ACC112 (cell line): ENCODE measurements around the gene CLSTN2.

ENCODE experiments used
- H2AFZ ChIP-seq: fragments of 200-600 bp; sonication (generic); one replicate; pipeline ENCODE4 v1.6.0; 2017; ENCODE audit warnings: antibody characterized with exemption, low read length; ENCODE audit not compliant: unreplicated experiment
- H3K27ac ChIP-seq: fragments of 200-600 bp; sonication (generic); 2 replicates; pipeline ENCODE4 v1.5.1; 2014; ENCODE audit warnings: low read depth, mild to moderate bottlenecking, antibody characterized with exemption, low read length, moderate library complexity
- H3K27me3 ChIP-seq: fragments of 200-600 bp; sonication (generic); 2 replicates; pipeline ENCODE4 v1.6.1; 2014; ENCODE audit warnings: mild to moderate bottlenecking, antibody characterized with exemption, low read length, moderate library complexity, mixed read lengths; ENCODE audit not compliant: insufficient read depth
- H3K36me3 ChIP-seq: fragments of 200-600 bp; sonication (generic); 2 replicates; pipeline ENCODE4 v1.6.1; 2016; ENCODE audit warnings: mild to moderate bottlenecking, antibody characterized with exemption, low read length, moderate library complexity, mixed read lengths; ENCODE audit not compliant: insufficient read depth
- H3K4me1 ChIP-seq: fragments of 200-600 bp; sonication (generic); one replicate; pipeline ENCODE4 v1.6.1; 2016; ENCODE audit warnings: low read length, mixed read lengths; ENCODE audit not compliant: insufficient read depth, unreplicated experiment, control insufficient read depth
- H3K4me3 ChIP-seq: fragments of 200-600 bp; sonication (generic); 2 replicates; pipeline ENCODE4 v1.5.1; 2014; ENCODE audit warnings: mild to moderate bottlenecking, low read depth, low read length
- H3K79me2 ChIP-seq: fragments of 200-600 bp; sonication (generic); one replicate; pipeline ENCODE4 v1.6.0; 2016; ENCODE audit warnings: low read length; ENCODE audit not compliant: control insufficient read depth, unreplicated experiment, insufficient read depth

CLSTN2 gene

DNA sequence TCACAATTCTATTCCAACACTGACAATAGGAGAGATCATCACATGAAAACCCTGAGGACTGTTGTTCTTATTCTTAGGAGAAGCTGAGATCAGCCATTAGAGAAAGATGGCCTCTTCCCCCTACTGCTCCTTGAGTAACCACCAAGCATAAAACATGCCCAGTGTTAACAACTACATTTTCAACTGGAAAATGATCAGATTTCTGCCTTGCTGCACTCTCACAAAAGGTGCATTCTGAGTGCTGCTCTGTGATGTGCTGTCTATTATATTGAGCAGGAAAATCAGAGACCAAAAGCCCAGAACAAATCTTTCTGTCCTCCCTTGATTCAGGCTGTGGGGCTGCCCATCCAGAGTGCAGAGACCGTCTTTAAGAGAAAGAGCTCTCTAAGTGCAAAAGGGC, 438.2 kb downstream of the CLSTN2 start:
- Histone ChIP-seq H3K36me3 (no peaks in the 10 kb centered on the region), H2AFZ (no peak overlapping the region), H3K4me3 (no peak overlapping the region), H3K4me1 (no peaks in the 10 kb centered on the region), H3K79me2 (no peaks in the 10 kb centered on the region), H3K27me3 (no peaks in the 10 kb centered on the region), H3K27ac (no peak overlapping the region)

DNA sequence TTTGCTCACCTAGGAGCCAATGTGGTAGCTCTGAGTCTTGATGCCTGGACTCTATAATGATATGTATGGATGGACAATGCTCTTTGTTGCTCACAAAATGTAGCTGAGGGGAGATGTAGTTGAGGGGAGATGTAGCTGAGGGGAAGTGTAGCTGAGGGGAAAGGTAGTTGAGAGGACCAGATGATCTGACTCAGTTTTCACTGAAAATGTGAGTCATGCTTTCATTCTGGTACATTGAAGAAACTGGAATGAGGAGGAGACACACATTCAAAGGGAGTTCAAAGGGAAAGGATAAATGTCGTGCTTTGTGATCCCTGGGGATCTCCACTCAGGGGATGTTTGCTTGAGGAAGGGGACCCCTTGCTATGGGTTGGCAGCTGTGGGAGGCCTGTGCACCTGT, 440.0 kb downstream of the CLSTN2 start:
- H3K4me3 ChIP-seq = no peak overlapping the region
- H3K36me3 ChIP-seq = no peaks in the 10 kb centered on the region
- H2AFZ ChIP-seq = no peak overlapping the region
- no peaks in the 10 kb centered on the region for H3K79me2 ChIP-seq
- H3K27me3 ChIP-seq = no peaks in the 10 kb centered on the region
- H3K4me1 ChIP-seq = no peaks in the 10 kb centered on the region
- no peak overlapping the region for H3K27ac ChIP-seq

DNA sequence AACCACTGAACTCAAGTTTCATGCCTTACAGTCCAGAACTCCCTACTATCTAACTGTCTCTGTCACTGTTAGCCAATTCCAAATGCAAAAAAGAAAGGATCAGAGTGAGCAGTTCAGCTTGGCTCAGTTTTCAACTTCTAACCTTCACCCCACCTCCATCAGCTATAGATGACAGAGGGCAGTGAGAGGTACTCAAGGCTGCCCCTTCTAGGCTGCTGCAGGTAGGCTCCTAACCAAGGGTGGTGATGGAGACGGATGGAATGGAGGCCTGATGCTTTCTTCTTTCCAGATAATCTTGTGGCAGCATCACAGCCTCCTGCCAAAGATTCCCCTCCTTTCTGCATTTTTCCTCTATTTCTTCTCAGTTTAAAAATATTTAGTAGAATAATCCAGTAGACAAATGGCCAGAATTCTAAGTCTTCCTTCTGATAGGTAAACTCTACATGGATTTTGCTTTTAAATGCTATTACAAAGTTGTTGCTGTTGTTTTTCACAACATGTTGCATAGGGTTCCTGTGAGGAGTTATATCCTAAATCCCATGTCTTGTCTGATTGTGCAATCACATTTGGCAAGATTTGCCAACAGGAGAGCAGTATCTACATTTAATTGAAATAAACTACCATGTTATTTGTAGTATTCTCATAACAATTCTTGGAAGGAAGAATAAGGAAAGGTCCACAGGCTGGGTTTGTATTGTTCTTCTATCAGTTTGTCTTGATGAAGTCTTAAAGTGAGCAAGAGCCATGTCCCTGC, 441.3 kb downstream of the CLSTN2 start:
- Histone ChIP-seq H3K4me1 (no peaks in the 10 kb centered on the region), H2AFZ (no peak overlapping the region)

DNA sequence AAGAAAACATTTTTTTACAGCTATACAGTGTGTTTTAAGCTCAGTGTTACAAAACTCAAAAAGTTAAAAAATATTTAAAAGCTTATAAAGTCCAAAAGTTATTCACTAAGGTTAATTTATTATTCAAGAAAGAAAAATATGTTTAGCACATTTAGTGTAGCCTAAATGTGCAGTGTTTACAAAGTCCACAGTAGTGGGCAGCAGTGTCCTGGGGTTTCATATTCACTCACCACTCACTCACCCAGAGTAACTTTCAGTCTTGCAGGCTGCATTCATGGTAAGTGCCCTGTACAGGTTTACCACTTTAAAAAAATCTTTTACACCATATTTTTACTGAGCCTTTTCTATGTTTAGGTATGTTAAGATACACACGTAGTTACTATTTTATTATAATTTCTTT, 442.7 kb downstream of the CLSTN2 start:
- Histone ChIP-seq H3K4me1 (no peaks in the 10 kb centered on the region), H3K36me3 (no peaks in the 10 kb centered on the region), H2AFZ (no peak overlapping the region), H3K27ac (no peak overlapping the region), H3K27me3 (no peaks in the 10 kb centered on the region), H3K4me3 (no peak overlapping the region), H3K79me2 (no peaks in the 10 kb centered on the region)

More for the DNA sequence above, 441.3 kb downstream of the CLSTN2 start:
- H3K36me3 ChIP-seq = no peaks in the 10 kb centered on the region
- no peaks in the 10 kb centered on the region for H3K79me2 ChIP-seq
- no peaks in the 10 kb centered on the region for H3K27me3 ChIP-seq
- no peak overlapping the region for H3K4me3 ChIP-seq
- H3K27ac ChIP-seq = no peak overlapping the region

DNA sequence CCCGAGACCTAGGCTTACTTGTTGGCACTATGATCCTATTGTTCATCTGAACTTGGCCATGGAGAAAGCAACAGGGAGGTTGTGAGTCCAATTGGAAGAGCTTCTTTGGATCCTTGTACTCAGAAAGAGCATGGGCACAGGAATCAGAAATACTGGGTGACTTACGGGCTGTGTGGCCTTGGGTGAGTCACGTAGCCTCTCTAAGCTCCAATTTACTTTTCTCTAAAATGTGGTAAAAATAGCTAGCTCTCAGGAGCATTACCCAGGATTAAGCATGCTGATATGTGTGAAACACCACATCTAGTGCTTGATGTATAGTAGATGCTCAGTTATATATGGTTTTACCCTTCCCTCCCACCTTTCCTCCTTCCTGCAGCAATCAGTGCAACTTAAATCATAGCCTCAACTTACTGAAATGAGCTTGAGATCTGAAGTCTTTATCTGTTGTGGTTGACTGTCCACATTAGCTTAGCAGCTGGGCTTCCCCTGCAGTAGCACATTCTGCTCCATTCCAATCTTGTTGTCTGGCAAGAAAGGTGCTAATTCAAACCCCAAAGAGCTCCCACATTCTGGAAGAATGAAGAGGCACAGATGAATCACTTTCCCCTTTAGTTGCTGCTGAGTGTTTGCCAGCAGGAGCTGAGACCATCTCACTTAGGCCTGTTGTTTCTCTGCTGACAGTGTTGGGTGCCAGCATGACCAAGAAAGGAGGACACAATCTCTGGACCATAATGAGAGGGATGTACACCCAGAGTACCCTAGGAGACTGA, 443.8 kb downstream of the CLSTN2 start:
- Histone ChIP-seq H3K36me3 (no peaks in the 10 kb centered on the region), H3K27me3 (no peaks in the 10 kb centered on the region), H3K4me1 (no peaks in the 10 kb centered on the region), H3K4me3 (no peak overlapping the region), H3K27ac (no peak overlapping the region), H2AFZ (no peak overlapping the region), H3K79me2 (no peaks in the 10 kb centered on the region)

DNA sequence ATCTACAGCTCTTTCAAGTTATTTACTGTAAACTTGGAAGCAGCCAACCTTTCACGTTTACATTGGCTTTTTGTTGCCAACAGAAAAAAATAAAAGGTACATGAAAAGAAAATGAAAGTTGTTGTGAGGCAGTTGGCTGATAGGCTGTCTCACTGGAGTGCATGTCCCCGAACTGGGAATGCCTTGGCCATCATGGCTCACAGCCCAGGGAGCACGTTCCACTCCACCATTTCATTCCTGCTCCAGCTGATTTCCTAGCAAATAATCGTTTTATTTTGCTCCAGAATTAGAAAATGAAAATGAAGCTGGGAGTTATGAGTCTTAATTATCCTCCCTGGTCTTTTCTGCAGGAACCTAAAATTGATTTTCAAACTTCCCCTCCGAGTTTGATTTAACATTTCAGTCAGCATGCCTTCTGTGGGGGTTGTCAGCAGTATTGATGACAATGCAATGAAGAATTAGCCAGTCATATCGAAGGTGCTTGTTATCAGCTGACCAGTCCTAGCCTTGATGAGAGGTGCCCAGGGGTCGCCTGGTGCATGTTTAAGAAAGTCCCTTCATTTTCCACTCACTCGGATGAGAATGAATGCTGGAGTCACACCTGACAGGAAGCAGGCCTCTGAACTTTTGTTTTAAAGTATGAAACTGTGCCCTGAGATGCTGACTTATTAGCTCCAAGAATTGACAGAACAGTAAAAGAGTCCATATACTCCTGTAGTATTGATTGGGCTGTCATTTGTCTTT, 449.2 kb downstream of the CLSTN2 start:
- H3K4me3 ChIP-seq = no peak overlapping the region
- H3K36me3 ChIP-seq = no peaks in the 10 kb centered on the region
- no peaks in the 10 kb centered on the region for H3K4me1 ChIP-seq
- H3K27ac ChIP-seq = no peak overlapping the region
- no peaks in the 10 kb centered on the region for H3K79me2 ChIP-seq
- H3K27me3 ChIP-seq = no peaks in the 10 kb centered on the region
- no peak overlapping the region for H2AFZ ChIP-seq

DNA sequence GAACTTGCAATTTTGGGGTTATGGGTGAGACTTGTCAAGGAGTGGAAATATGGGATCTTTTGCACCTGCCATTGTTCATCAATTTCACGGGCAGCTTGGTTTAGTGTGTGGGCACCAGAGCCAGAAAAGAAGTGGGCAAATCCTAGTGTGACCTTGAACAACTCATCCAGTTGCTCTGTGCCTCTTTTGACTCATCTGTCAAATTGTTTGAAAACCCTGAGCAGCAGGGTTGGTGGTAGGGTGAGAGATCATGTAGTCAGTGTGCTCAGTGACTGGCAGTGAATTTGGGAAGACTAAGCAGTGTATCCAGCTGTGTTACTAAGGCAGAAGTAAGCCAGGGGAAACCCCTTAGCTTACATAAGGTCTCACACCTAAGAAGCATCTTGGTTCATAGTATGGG, 449.9 kb downstream of the CLSTN2 start:
- Histone ChIP-seq H3K27me3 (no peaks in the 10 kb centered on the region), H3K36me3 (no peaks in the 10 kb centered on the region), H3K79me2 (no peaks in the 10 kb centered on the region), H3K4me1 (no peaks in the 10 kb centered on the region), H3K4me3 (no peak overlapping the region), H3K27ac (no peak overlapping the region), H2AFZ (no peak overlapping the region)

DNA sequence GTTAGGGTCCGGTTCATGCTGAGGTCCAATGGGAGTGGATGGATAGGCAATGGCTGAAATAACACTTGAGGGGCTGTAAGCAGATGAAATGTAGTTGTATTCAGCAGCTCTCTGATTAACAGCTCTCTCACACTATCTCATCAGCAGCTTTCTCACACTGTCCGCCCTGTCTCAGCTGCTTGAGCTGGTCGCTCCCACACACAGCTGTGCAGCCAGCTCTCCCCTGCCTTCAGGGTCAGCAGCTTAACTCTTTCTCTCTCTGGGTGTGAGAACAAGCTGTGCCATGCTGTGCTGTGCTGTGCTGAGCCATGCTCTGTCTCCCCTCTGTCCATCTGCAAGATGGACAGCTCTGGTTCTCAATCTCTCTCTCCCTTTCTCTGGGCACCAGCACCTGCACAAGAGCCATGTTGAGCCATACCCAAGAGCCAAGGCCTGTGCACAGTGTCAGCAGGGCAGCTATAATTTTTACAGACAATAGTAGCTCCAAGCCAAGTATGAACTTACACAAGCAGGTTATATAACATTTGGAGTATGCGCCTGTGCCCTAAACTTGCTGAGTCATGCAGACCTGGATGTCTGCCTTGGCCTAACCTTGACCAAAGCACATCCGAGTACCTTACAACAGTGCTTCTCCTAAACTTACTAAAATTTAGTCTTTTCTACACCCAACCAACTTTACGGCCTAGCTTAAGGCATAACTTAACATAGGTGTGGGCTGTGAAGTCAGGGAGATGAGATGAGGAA, 451.5 kb downstream of the CLSTN2 start:
- H3K27me3 ChIP-seq = no peaks in the 10 kb centered on the region
- no peaks in the 10 kb centered on the region for H3K36me3 ChIP-seq
- H3K79me2 ChIP-seq = no peaks in the 10 kb centered on the region
- no peak overlapping the region for H2AFZ ChIP-seq
- no peak overlapping the region for H3K27ac ChIP-seq
- no peaks in the 10 kb centered on the region for H3K4me1 ChIP-seq
- H3K4me3 ChIP-seq = no peak overlapping the region

DNA sequence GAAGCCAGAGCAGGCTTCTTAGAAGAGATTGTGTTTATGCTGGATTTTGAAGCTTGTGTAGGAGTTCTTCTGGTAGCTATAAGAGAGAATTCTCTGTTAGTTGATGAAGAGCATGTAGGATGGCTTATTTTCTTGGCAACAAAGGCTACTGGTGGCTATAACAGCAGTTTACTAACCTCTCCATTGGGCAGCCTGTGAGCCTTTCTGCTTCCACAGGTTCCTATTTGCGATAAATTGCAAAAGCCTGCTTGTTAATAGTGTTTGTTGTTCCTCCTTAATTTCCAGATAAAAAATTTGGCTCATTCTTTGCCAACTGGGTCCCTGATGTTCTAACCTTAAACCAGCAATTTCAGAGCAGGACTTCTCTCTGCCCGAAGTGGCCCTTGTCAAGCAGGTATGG, 452.3 kb downstream of the CLSTN2 start:
- Histone ChIP-seq H3K79me2 (no peaks in the 10 kb centered on the region), H3K36me3 (no peaks in the 10 kb centered on the region), H3K27me3 (no peaks in the 10 kb centered on the region), H2AFZ (no peak overlapping the region), H3K4me1 (no peaks in the 10 kb centered on the region), H3K27ac (no peak overlapping the region), H3K4me3 (no peak overlapping the region)

DNA sequence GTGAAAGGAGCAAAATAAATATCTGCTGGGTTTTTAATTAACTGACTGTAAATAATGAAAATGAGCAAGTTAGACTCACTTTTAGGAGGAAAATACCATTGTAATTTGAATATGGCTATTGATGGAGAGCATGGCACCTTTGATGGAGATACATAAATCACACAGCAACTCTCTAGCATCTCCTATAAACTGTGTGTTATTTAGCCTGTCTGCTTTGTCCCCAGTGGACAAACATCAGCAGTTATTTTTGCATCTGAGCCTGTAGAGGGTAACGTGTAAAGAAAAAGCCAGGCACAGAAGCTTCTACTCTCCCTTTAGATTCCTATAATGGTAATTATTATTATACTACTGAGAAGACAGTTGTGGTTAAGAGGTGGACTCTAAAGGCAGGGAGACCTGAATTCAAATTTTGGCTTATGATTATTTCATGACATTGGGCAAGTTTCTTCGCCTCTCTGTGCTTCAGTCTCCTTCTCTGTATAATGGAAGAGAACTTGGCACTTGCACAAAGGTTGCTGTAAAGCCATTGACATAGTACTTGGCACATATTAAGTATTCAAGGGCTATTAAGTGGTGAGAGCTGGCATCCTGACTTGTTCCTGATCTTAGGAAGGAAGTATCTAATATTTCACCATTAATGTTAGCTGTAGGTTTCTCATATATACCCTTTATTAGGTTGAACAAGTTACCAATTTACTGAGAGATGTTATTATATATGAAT, 453.4 kb downstream of the CLSTN2 start:
- no peaks in the 10 kb centered on the region for H3K36me3 ChIP-seq
- no peaks in the 10 kb centered on the region for H3K4me1 ChIP-seq
- H3K27me3 ChIP-seq = no peaks in the 10 kb centered on the region
- H3K79me2 ChIP-seq = no peaks in the 10 kb centered on the region
- H2AFZ ChIP-seq = no peak overlapping the region
- no peak overlapping the region for H3K27ac ChIP-seq
- H3K4me3 ChIP-seq = no peak overlapping the region
